Measurements from ENCODE around the gene KLHL20. TPM values are rescaled to one million over a fixed set of nuclear protein-coding genes. Genes with fewer than 3 reads are reported as not detected.
"Not testable (repeated sequence)": the region's sequence is repeated elsewhere in the genome, so short reads cannot be mapped to it uniquely, and the experiment has no call there.

Gene KLHL20
- total RNA-seq, 4 donors from 2014 or later: 28.3 to 38.3 (median 33.3) TPM

GRCh38 chr1:173768206-173768605 is 53.4 kb downstream of the KLHL20 start:
- intact Hi-C loops (cut with DNase I): no loop called here
- Histone ChIP-seq H3K4me1 (no peaks in the 10 kb centered on the region), H3K4me3 (no peak overlapping the region), H3K27me3 (no peaks in the 10 kb centered on the region), H3K9me3 (no peaks in the 10 kb centered on the region), H3K27ac (replicated peaks in 1 of 4) (no peak overlapping the region), H3K36me3 (peaks cover 4 to 40% (median 23%) of the 10 kb centered on the region in 4 donors)
- 77% methylated on average over 2 of the region's 2 CpGs for WGBS
- no peak for DNase-seq (ENCODE audit: extremely low spot score)
- no peak for TF ChIP-seq POLR2AphosphoS5 (IDR thresholded peaks at IDR 0.05)
- no peak for TF ChIP-seq POLR2A (IDR thresholded peaks at IDR 0.05; ENCODE audit: low read depth)
- TF ChIP-seq EP300 (IDR thresholded peaks at IDR 0.05): no peak
- no peak for TF ChIP-seq CTCF (IDR thresholded peaks at IDR 0.05)

- no peak for TF ChIP-seq EP300 (IDR thresholded peaks at IDR 0.05)
- no peak for TF ChIP-seq POLR2AphosphoS5 (IDR thresholded peaks at IDR 0.05)
- no peak for TF ChIP-seq CTCF (IDR thresholded peaks at IDR 0.05)
- no peak for TF ChIP-seq POLR2A (IDR thresholded peaks at IDR 0.05; ENCODE audit: low read depth)
- WGBS: 90% methylated on average over 3 of the region's 3 CpGs
- Histone ChIP-seq H3K9me3 (no peaks in the 10 kb centered on the region), H3K36me3 (peaks cover 4 to 40% (median 24%) of the 10 kb centered on the region in 4 donors), H3K27ac (replicated peaks in 1 of 4) (no peak overlapping the region), H3K4me1 (no peaks in the 10 kb centered on the region), H3K4me3 (no peak overlapping the region), H3K27me3 (no peaks in the 10 kb centered on the region)
- DNase-seq (ENCODE audit: extremely low spot score): no peak
- intact Hi-C loops (cut with DNase I): no loop called here
Observed at GRCh38 chr1:173768827-173769226, 54.0 kb downstream of the KLHL20 start.

- H3K27me3 ChIP-seq; DNase-seq (ENCODE audit: extremely low spot score); H3K27ac ChIP-seq (replicated peaks in 1 of 4); H3K4me3 ChIP-seq; H3K4me1 ChIP-seq; H3K9me3 ChIP-seq; intact Hi-C loops (cut with DNase I): not testable (repeated sequence)
- H3K36me3 ChIP-seq: peaks cover under 1 to 44% (median 34%) of the 10 kb centered on the region in 4 donors
- WGBS: 95% methylated on average over 9 of the region's 9 CpGs
Observed at GRCh38 chr1:173770330-173770729, 55.5 kb downstream of the KLHL20 start.

GRCh38 chr1:173771560-173771959 is 56.8 kb downstream of the KLHL20 start:
- no peak for DNase-seq (ENCODE audit: extremely low spot score)
- no peak for TF ChIP-seq EP300 (IDR thresholded peaks at IDR 0.05)
- TF ChIP-seq POLR2AphosphoS5 (IDR thresholded peaks at IDR 0.05): no peak
- no peak for TF ChIP-seq CTCF (IDR thresholded peaks at IDR 0.05)
- TF ChIP-seq POLR2A (IDR thresholded peaks at IDR 0.05; ENCODE audit: low read depth): no peak
- Histone ChIP-seq H3K27ac (replicated peaks in 1 of 4) (no peak overlapping the region), H3K4me1 (peaks cover 0 to 4% (median 0%) of the 10 kb centered on the region in 4 donors), H3K27me3 (no peaks in the 10 kb centered on the region), H3K36me3 (peaks cover 12 to 46% (median 39%) of the 10 kb centered on the region in 4 donors), H3K4me3 (no peak overlapping the region), H3K9me3 (no peaks in the 10 kb centered on the region)
- WGBS: 100% methylated on average over 1 of the region's 1 CpG
- intact Hi-C loops (cut with DNase I): no loop called here

GRCh38 chr1:173775578-173776226 is 60.9 kb downstream of the KLHL20 start:
- peaks cover 0 to 4% (median 0%) of the 10 kb centered on the region in 4 donors for H3K4me1 ChIP-seq
- no peak overlapping the region for H3K4me3 ChIP-seq
- no peaks in the 10 kb centered on the region for H3K27me3 ChIP-seq
- H3K9me3 ChIP-seq: peaks cover 0 to 3% (median 0%) of the 10 kb centered on the region in 4 donors
- no peak overlapping the region for H3K27ac ChIP-seq (replicated peaks in 1 of 4)
- no peak for TF ChIP-seq CTCF (IDR thresholded peaks at IDR 0.05)
- no peak for TF ChIP-seq POLR2AphosphoS5 (IDR thresholded peaks at IDR 0.05)
- TF ChIP-seq POLR2A (IDR thresholded peaks at IDR 0.05; ENCODE audit: low read depth): no peak
- TF ChIP-seq EP300 (IDR thresholded peaks at IDR 0.05): no peak
- 93% methylated on average over 5 of the region's 5 CpGs for WGBS
- intact Hi-C loops (cut with DNase I): no loop called here
- peaks cover 12 to 59% (median 48%) of the 10 kb centered on the region in 4 donors for H3K36me3 ChIP-seq
- DNase-seq (ENCODE audit: extremely low spot score): no peak

Data from esophagus muscularis mucosa (tissue), 4 donors.